ENCODE data around the gene CCDC177. TPM values are rescaled to one million over a fixed set of nuclear protein-coding genes. Genes with fewer than 3 reads are reported as not detected.

Gene CCDC177
- total and polyA plus RNA-seq, 9 of the 15 experiments (the other 6 are each of a cell fraction or from before 2014, with no cell fraction given) = not detected

GRCh38 chr14:69614592-69614991 is 39.9 kb upstream of the CCDC177 start:
- peaks cover 22 to 58% of the 10 kb centered on the region in 2 experiments for H3K4me1 ChIP-seq (replicated peaks in 1 of 2; ENCODE audit: control insufficient read depth in 2 of 2, insufficient read depth in 2 of 2, low read length in 2 of 2)
- H3K9me1 ChIP-seq (ENCODE audit: control insufficient read depth, insufficient read depth, low read length) = no peaks in the 10 kb centered on the region
- H3K27me3 ChIP-seq (ENCODE audit: control insufficient read depth in 2 of 2, insufficient read depth in 2 of 2, low read length in 2 of 2) = no peaks in the 10 kb centered on the region
- FAIRE-seq (no peak), DNase-seq (ENCODE audit: extremely low read depth in 1 of 4, low spot score in 3 of 4) (no peak), ATAC-seq (no peak)
- WGBS (ENCODE audit: insufficient coverage, low coverage, missing lambda C conversion rate) = 6% methylated on average over 2 of the region's 2 CpGs
- H3K79me2 ChIP-seq (ENCODE audit: control insufficient read depth, insufficient read depth, low read length) = peaks cover 83% of the 10 kb centered on the region
- H3K9me3 ChIP-seq (replicated peaks; ENCODE audit: control insufficient read depth, insufficient read depth, low read depth, low read length) = no peaks in the 10 kb centered on the region
- in situ Hi-C loops (cut with MboI) (no loop called here), intact Hi-C loops (cut with micrococcal nuclease) (loop anchor here (5.0 kb wide), 1 partner anchor 83 kb away; no protein-coding TSS in a partner anchor)
- ChIA-PET POLR2A (interaction anchor here (0.7 kb wide), 1 partner anchor 223 kb away, joined by 3 read pairs; no protein-coding TSS in a partner anchor), CTCF (ENCODE audit: low intra/inter-chr PET ratio) (no interaction called here)
- H3K9ac ChIP-seq (ENCODE audit: insufficient read depth in 1 of 2, low read depth in 2 of 2, low read length in 2 of 2) = peak overlapping the region; percentile 55 to 56
- H3K27ac ChIP-seq (ENCODE audit: extremely low read depth, low read depth, low read length) = peak overlapping the region; percentile 70
- H3K36me3 ChIP-seq (ENCODE audit: control insufficient read depth, insufficient read depth, low read length) = peaks cover 32% of the 10 kb centered on the region; the same call in 2 of the 3 replicates
- H3K4me2 ChIP-seq (ENCODE audit: insufficient read depth, low read length) = peak overlapping the region; percentile 77
- TF ChIP-seq ZFX (CRISPR knock-in tag; IDR thresholded peaks at IDR 0.05) = no peak
- TF ChIP-seq L3MBTL2 (IDR thresholded peaks at IDR 0.05) = peak; percentile 48; the same call in 1 of the 2 replicates
- no peak for TF ChIP-seq THRB (CRISPR knock-in tag; conservative IDR thresholded peaks at IDR 0.05)
- TF ChIP-seq HDAC1 (IDR thresholded peaks at IDR 0.05) = no peak
- TF ChIP-seq RBM17 (IDR thresholded peaks at IDR 0.05; ENCODE audit: borderline replicate concordance, low read depth, low read length) = no peak
- no peak for TF ChIP-seq TBP (optimal IDR thresholded peaks at IDR 0.05; ENCODE audit: low read depth, low read length)
- TF ChIP-seq SP1 (CRISPR knock-in tag; IDR thresholded peaks at IDR 0.05) = no peak
- TF ChIP-seq SPI1 (IDR thresholded peaks at IDR 0.05; ENCODE audit: borderline replicate concordance, low read depth, low read length) = peak; percentile 5; the same call in 1 of the 2 replicates
- no peak for TF ChIP-seq YBX1 (IDR thresholded peaks at IDR 0.05)
- no peak for TF ChIP-seq ZBTB5 (IDR thresholded peaks at IDR 0.05)
- TF ChIP-seq HDAC3 (IDR thresholded peaks at IDR 0.05; ENCODE audit: borderline replicate concordance, partially characterized antibody) = no peak
- no peak for TF ChIP-seq LARP7 (IDR thresholded peaks at IDR 0.05)
- no TSS peak for BruUV-seq (replicated peaks)
- no peak overlapping the region for H2AFZ ChIP-seq (ENCODE audit: low read depth, low read length)
- H3K4me3 ChIP-seq = no peak overlapping the region
- H4K20me1 ChIP-seq (replicated peaks; ENCODE audit: control insufficient read depth, insufficient read depth, low read length) = 0 out of 2 replicates have a peak, but pooled peaks cover 2% of the 10 kb centered on the region
